8988T (cell line): ENCODE results near the gene ITLN2.
"Not testable (repeated sequence)": the region's sequence is repeated elsewhere in the genome, so short reads cannot be mapped to it uniquely, and the experiment has no call there.

Experiments used
- DNase-seq: peaks from one replicate; pipeline ENCODE4 v3.0.0; 2011

ITLN2 gene

DNA sequence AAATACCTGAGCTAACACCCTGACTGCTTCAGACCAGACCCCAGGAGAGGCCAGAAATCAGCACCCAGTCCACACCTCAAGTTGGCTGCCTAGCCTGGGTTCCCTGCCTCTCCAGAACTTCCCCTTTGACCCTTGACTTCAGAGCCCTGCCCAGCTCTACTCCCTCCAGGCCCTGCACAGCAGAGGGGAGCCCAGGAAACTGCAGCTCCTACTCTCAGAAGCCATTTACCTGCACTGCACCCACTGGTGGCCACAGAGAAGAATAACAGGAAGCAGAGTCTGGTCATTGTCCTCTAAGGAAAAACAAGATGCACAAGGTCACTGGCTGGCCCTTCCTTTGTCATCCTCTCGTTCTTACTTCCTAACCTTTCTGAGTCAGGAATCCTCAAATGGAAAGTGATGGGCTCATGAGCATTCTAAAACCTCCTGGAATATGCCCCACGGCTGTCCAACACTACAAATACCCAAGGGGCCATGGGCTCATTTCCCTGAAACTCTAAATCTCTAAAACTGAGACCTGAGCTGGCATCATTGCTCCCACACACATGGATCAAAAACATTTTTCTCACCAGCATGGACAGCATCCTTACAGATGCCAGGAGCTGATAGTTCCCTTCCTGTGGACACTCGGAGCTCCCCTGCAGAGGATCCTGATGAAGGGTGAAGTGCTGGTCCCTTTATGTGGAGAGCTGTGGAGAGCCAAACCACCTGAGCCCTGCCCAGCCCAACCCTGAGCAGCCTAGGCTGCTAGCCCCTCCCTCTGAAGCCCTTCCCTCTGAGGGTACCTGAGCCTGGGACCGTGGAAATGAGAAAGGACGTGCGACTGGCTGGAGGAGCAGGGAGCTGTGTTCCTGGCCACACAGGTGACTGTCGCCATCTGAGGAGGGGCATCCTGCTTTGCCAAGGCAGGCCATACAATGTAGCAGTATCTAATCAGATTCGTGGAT is at the start of gene ITLN2:
Gene ITLN2, minus strand, starts transcription at position 652 of the 947 bp plus-strand sequence. Its CDS starts 68 bp downstream, at position 584.
- DNase-seq = peak; percentile 56

DNA sequence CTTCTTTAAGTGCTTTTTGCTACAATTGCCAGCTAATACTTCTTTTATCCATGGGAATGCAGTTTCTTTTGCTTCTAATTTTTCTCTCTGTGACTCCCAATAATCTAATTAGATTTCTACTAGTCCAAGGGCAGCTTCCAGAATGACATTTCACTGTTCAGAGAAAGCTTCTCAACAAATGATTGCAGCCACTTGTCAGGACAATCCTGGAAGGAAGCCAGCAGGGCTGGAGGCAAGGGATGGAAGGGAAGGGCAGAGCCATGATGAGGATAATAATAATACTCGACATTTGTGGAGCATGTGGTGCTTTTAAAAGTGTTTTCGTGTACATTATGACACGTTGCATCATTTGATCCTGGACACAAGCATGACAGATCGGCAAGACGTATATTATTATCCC is 46.9 kb upstream of the ITLN2 start:
- DNase-seq = no peak

DNA sequence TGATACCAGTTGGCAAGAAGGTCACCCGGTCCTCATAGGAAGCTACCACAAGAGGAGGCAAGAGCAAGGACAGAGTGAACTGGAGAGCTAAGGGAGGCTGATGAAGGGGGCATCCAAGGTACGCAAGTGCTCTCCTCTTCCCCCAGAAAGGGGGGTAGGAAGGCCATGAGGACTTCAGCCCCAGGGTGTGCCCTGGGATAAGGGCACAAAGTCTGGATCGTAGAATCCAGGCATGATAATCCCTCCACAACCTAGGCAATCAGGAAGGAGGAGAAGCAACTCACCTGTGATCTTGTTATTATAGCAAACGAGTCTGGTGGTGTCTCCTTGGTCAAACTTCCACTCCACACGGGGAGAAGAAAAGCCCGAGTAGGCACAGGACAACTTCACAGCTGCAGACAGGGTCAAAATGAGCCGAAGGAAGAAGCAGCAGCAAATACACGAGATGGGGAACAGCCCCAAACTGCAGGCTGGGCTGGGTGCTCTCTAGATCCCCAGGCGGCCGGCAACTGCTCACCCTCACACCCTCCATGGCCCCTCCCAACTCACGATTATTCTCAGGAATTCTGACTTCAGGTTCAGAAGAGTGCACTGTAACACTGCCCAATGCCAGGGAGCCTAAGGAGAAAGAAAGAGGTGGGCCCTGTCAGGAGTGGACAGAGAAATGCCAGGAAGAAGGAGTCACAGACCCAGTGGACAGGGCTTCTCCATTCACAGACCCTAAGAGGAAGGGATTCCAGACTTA is 46.3 kb upstream of the ITLN2 start:
- no peak for DNase-seq

- DNase-seq = no peak
These were observed 44.8 kb upstream of the ITLN2 start for GRCh38 chr1:160999376-160999775.

GRCh38 chr1:160997323-160998038 is 42.9 kb upstream of the ITLN2 start:
- peak; percentile 56 for DNase-seq

DNA sequence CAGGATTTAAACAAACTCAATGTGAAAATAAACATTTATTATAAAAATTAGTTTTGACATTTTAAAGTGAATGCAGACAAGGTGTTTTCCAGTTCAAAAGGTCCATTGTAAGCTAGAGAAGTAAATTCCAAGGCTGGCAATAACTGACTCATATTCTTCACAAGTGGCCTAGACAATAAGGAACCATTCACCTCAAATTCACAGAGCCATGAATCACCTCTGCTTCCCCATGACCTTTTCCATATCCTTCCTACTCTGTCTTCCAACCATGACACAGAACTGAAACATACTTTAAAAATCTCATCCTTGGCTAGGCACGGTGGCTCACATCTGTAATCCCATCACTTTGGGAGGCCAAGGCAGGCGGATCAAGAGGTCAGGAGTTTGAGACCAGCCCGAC is 41.6 kb upstream of the ITLN2 start:
- no peak for DNase-seq

GRCh38 chr1:160993544-160994193 is 39.1 kb upstream of the ITLN2 start:
- no peak for DNase-seq

GRCh38 chr1:160992036-160992435 is 37.4 kb upstream of the ITLN2 start:
- not testable (repeated sequence) for DNase-seq

DNA sequence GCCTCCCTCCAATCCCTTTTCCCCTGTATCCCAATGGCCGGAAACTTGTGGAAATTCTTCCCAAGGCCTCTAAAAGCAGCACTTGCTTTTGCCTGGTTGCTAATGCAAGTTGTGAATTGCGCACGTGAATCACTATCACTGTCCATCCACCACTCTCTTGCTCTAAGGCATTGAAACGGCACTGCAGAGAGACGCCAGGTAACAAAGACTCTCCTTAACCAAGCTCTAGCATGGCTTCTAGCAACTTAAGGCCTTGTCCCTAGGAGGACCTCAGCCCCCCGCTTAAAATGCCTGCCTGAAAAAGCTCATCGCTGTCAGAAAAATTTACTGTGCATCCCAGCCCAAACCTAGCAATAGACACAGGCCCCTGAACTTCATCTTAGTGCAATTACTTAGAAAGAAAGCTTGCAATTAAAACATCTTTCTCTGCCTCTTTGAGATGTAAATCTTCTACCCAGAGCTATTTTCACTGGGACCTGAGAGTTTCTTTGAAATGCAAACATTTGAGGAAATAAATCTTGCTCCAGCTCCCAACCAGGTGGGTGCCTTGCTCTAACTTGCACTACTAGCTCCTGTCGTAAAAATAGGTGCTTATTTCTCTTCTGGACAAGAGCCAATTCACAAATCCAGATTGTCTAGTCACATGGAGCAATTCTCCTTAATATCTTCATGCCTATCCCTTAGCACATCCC is 32.9 kb upstream of the ITLN2 start:
- DNase-seq = no peak

- DNase-seq = no peak
These were observed 31.1 kb upstream of the ITLN2 start for GRCh38 chr1:160985723-160986122.

DNA sequence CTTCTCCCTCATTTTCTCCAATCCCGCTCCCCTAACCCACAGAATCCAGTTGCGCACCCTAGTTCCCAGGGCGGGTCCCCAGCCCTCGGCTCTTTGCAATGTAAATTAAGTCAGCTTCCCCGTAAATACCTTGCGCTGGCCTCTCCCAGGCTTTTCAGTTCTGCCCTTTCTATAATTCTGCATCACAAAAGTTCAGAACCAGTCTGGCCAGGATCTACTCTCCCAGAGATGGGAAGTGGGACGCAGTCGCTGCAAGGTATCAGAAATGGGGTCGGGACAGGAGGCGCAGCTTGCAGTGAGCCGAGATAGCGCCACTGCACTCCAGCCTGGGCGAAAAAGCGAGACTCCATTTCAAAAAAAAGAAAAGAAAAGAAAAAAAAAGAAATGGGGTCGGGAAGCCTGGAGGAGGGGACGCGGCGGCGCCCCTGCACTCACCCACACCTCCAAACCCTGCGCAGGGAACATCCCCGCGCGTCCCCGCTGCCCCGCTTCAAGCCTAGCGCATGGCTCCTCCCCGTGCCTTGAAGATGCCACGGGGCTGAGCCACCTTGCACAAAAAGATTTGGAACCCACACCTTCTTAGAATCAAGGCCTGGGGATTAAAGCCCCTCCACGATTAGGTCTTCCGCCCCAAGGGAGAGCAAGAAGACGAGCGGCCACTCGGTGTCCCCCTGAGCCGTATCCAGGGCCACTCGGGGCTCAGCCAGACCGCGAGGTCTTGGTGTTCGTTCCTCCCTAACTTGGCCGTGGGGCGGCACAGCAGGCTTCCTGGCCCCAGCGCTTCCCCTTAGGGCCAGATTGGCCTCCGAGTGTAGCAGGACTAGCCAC is 27.2 kb upstream of the ITLN2 start:
- no peak for DNase-seq

- DNase-seq = no peak
These were observed 24.7 kb upstream of the ITLN2 start for GRCh38 chr1:160979286-160979685.

GRCh38 chr1:160978510-160978927 is 23.9 kb upstream of the ITLN2 start:
- DNase-seq = no peak

DNA sequence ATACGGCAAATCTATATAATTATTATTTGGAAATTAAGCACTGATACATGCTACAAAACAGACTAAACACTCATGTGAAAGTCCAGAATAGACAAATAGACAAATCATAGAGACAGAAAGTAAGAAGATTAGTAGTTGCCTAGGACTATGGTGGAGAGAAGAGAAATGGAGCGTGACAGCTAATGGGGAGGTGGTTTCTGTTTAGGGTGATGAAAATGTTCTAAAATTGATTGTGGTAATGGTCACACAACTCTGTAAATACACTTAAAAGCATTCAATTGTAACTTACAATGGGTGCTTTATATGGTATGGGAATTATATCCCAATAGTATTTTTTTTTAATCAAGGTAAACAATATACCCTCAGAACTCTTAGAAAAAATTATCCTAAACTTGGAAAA is 20.4 kb upstream of the ITLN2 start:
- DNase-seq = no peak

- no peak for DNase-seq
These were observed 18.9 kb upstream of the ITLN2 start for GRCh38 chr1:160973491-160973890.

DNA sequence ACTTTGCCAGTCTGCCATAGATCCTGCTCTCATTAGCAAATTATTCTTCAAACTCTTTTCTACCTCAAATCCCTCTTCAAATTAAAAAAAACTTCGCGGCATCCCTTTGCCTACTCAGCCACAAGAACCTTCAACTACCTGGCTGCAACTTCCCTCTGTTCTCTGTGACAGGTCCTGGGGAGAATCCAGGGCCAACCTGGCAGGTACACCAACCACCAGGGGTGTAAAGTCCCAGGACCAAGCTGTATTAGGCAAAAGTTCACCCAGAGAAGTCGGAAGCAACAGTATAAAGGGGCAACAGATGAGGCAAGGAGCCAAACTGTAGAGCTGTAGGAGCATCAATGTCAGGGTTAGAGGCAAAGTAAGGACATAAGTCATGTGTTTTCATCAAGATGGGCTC is 18.3 kb upstream of the ITLN2 start:
- DNase-seq = no peak

DNA sequence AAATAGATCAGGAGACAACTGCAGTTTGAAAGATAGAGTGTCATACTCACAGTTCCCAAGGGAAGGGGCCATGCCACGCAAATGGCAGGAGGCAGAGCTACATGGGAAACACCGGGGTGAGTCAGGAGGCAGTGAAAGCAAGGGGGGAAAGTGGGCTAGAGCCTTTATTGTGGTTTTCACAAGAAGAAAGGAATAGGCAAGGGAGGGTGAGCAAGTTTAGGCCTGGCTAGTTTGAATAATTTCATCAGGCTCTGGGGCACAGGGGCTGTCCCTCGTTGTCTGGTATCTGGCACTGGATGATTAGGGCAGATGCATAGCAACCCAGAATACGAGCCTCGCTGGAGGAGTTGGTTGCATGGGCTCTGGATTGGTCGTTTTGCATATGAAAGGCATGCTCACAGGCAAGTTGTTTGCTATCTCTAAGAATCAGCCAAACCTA is 17.0 kb upstream of the ITLN2 start:
- no peak for DNase-seq

DNA sequence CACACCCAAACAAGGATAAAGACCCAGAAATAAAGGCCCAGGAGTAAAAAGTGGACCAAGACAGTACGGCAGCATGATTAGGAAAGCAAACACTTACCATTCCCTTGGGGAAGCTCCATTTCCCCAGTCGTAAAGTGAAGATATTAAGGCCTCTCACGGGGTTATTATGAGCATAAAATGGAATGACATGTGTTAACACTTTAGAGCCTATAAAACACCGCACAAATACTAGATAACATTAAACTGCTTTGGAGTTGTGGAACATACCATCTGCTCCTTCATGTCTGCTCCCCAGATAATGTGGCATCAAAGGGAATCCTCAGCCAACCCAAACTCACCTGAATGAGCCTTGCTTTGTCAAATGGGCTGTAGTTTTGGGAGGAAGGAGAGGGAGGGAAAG is 8.9 kb upstream of the ITLN2 start:
- DNase-seq = no peak

- no peak for DNase-seq
These were observed 6.8 kb upstream of the ITLN2 start for GRCh38 chr1:160961419-160961818.

DNA sequence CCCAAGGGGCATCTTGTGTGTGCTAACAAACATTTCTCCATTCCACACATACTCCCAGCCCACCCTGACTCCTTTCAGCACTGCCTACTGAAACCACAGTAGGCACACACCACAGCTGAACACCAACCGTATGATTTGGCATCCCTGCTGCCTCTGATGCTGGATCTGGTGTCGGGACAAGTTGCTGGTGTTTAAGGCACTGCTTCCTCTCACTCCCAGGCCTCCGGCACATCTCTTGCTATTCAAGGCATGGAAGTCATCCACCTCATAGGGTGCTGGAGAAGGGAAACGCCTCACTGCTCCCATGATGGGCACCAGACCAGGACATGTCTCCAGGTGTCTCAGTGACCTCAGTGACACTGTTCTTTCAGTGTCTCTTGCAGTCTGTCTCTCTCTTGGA is 2.4 kb upstream of the ITLN2 start:
- DNase-seq = no peak

GRCh38 chr1:160953030-160953429 is 1.6 kb downstream of the ITLN2 start:
- DNase-seq = no peak
